HUDEP-2 (cell line): ENCODE results near the gene POTEM.
"Not testable (repeated sequence)": the region's sequence is repeated elsewhere in the genome, so short reads cannot be mapped to it uniquely, and the experiment has no call there.

Experiments
- DNase-seq, 76 experiments: peaks; one replicate each; lab custom pipeline; 2025; ENCODE audit not compliant: unreplicated experiment in 76 of 76; lab: John Stamatoyannopoulos, UW

The POTEM gene

GRCh38 chr14:18967134-18967533 is at the start of gene POTEM:
TSS of gene POTEM (plus strand) at chr14:18967434. CDS start at chr14:18967486, 52 bp downstream.
- DNase-seq: not testable (repeated sequence)

- not testable (repeated sequence) for DNase-seq
These were observed 48.9 kb upstream of the POTEM start for GRCh38 chr14:18918345-18918744.

- DNase-seq: not testable (repeated sequence)
These were observed 47.2 kb upstream of the POTEM start for GRCh38 chr14:18920052-18920451.

- not testable (repeated sequence) for DNase-seq
These were observed 46.1 kb upstream of the POTEM start for GRCh38 chr14:18921055-18921701.

GRCh38 chr14:18936848-18937247 is 30.4 kb upstream of the POTEM start:
- not testable (repeated sequence) for DNase-seq

GRCh38 chr14:18938733-18939132 is 28.5 kb upstream of the POTEM start:
- DNase-seq: not testable (repeated sequence)

- DNase-seq: not testable (repeated sequence)
These were observed 17.3 kb upstream of the POTEM start for GRCh38 chr14:18949939-18950338.

GRCh38 chr14:18953085-18953484 is 14.1 kb upstream of the POTEM start:
- DNase-seq: not testable (repeated sequence)

- not testable (repeated sequence) for DNase-seq
These were observed 11.4 kb upstream of the POTEM start for GRCh38 chr14:18955816-18956215.

GRCh38 chr14:18961576-18961975 is 5.7 kb upstream of the POTEM start:
- not testable (repeated sequence) for DNase-seq

GRCh38 chr14:18962143-18962542 is 5.1 kb upstream of the POTEM start:
- not testable (repeated sequence) for DNase-seq

- DNase-seq: not testable (repeated sequence)
These were observed 4.0 kb upstream of the POTEM start for GRCh38 chr14:18963276-18963675.

GRCh38 chr14:18964878-18965277 is 2.4 kb upstream of the POTEM start:
- DNase-seq: not testable (repeated sequence)

- not testable (repeated sequence) for DNase-seq
These were observed 35.3 kb downstream of the POTEM start for GRCh38 chr14:19002566-19002965.

- DNase-seq: not testable (repeated sequence)
These were observed 39.3 kb downstream of the POTEM start for GRCh38 chr14:19006490-19006889.

- not testable (repeated sequence) for DNase-seq
These were observed 40.4 kb downstream of the POTEM start for GRCh38 chr14:19007678-19008077.

GRCh38 chr14:19011029-19011428 is 43.8 kb downstream of the POTEM start:
- not testable (repeated sequence) for DNase-seq

GRCh38 chr14:19011703-19012102 is 44.5 kb downstream of the POTEM start:
- not testable (repeated sequence) for DNase-seq

- DNase-seq: not testable (repeated sequence)
These were observed 48.0 kb downstream of the POTEM start for GRCh38 chr14:19015185-19015584.

GRCh38 chr14:19025080-19025589 is 57.9 kb downstream of the POTEM start:
- not testable (repeated sequence) for DNase-seq

- DNase-seq: not testable (repeated sequence)
These were observed 59.6 kb downstream of the POTEM start for GRCh38 chr14:19026649-19027351.

- DNase-seq: not testable (repeated sequence)
These were observed 60.7 kb downstream of the POTEM start for GRCh38 chr14:19027895-19028294.
